Esophagus muscularis mucosa (tissue), 3 donors: ENCODE results near the gene HS6ST3.

Source experiments
- POLR2AphosphoS5 ChIP-seq, 2 donors: sonication (generic); formaldehyde crosslinking; IDR thresholded peaks; one replicate each; pipeline ENCODE4 v1.6.1; 2017; ENCODE audit warnings: antibody characterized with exemption in 2 of 2
- TF ChIP-seq, protein P1 (sequence below), 3 experiments: fragments of 200-600 bp in 2 of 3; fragments of 450-650 bp in 1 of 3; sonication (generic) in 2 of 3; IDR thresholded peaks; one replicate each; pipeline ENCODE4 v1.5.1; 2017 to 2019; ENCODE audit warnings: antibody characterized with exemption in 3 of 3, mild to moderate bottlenecking in 2 of 3, moderate library complexity in 1 of 3

GRCh38 chr13:96650301-96650886 is 560.5 kb downstream of the HS6ST3 start:
- TF ChIP-seq, protein P1, sequence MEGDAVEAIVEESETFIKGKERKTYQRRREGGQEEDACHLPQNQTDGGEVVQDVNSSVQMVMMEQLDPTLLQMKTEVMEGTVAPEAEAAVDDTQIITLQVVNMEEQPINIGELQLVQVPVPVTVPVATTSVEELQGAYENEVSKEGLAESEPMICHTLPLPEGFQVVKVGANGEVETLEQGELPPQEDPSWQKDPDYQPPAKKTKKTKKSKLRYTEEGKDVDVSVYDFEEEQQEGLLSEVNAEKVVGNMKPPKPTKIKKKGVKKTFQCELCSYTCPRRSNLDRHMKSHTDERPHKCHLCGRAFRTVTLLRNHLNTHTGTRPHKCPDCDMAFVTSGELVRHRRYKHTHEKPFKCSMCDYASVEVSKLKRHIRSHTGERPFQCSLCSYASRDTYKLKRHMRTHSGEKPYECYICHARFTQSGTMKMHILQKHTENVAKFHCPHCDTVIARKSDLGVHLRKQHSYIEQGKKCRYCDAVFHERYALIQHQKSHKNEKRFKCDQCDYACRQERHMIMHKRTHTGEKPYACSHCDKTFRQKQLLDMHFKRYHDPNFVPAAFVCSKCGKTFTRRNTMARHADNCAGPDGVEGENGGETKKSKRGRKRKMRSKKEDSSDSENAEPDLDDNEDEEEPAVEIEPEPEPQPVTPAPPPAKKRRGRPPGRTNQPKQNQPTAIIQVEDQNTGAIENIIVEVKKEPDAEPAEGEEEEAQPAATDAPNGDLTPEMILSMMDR (IDR thresholded peaks at IDR 0.05): no peak
- TF ChIP-seq POLR2AphosphoS5 (IDR thresholded peaks at IDR 0.05): no peak
